ENCODE measurements around the gene MYOZ3. TPM values are rescaled to one million over a fixed set of nuclear protein-coding genes. Genes with fewer than 3 reads are reported as not detected.
A peak's percentile ranks its signal among the peaks of the same experiment; 100 is the strongest.

MYOZ3 gene
- total and polyA plus RNA-seq, 2 experiments from 2014 or later, result 6.8 to 10.7 TPM

DNA sequence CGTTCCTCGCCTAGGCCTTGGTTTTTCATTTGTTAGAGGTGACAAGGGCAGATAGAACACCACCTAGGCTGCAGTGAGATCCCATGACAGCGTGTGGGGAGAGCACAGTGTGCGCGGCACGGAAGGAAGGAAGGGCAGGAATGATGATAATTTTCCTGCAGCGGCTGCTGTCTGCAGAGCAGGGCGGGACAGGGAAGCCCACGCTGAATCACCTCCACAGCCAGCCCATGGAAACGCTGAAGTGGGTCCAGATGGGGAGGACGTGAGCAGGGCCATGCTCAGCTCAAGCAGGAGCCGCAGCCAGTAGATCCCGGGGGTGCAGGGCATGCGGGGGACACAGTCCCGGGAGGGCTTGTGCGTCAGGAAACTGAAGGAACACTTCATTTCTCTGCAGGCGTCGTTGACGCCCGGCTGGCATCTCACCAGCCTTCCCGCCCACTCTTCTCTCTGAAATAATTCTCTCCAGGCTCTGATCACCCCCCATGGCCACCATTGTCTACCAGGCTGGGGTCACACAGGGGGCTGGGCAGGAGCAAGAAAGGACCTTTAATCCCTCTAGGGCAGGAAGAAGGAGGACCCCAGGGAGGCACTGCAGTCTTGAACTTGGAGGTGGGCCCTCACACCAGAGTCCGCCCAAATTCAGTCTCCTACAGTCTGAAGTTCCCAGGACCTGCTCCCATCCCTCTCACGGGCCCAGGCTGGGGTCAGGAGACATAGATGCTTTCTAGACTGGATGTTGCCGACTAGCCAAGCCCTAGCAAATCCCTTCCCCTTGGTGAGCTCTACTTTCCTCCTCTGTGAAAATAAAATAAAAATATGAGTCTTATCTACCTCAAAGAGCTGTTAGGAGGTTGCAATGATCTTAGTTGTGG, 41.5 kb upstream of the MYOZ3 start:
- H3K4me1 ChIP-seq (ENCODE audit: low read depth), result no peaks in the 10 kb centered on the region
- peak in 1 of 2 donors; percentile 85 for DNase-seq (ENCODE audit: low read depth in 1 of 2, low spot score in 1 of 2)
- H3K27ac ChIP-seq, result no peak overlapping the region
- no peak overlapping the region for H3K4me3 ChIP-seq
- no peaks in the 10 kb centered on the region for H3K36me3 ChIP-seq
- no peaks in the 10 kb centered on the region for H3K9me3 ChIP-seq (ENCODE audit: low read depth)
- TF ChIP-seq, protein P1, sequence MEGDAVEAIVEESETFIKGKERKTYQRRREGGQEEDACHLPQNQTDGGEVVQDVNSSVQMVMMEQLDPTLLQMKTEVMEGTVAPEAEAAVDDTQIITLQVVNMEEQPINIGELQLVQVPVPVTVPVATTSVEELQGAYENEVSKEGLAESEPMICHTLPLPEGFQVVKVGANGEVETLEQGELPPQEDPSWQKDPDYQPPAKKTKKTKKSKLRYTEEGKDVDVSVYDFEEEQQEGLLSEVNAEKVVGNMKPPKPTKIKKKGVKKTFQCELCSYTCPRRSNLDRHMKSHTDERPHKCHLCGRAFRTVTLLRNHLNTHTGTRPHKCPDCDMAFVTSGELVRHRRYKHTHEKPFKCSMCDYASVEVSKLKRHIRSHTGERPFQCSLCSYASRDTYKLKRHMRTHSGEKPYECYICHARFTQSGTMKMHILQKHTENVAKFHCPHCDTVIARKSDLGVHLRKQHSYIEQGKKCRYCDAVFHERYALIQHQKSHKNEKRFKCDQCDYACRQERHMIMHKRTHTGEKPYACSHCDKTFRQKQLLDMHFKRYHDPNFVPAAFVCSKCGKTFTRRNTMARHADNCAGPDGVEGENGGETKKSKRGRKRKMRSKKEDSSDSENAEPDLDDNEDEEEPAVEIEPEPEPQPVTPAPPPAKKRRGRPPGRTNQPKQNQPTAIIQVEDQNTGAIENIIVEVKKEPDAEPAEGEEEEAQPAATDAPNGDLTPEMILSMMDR (IDR thresholded peaks at IDR 0.05; ENCODE audit: low read depth, low read length), result no peak
- H3K27me3 ChIP-seq, result no peaks in the 10 kb centered on the region

DNA sequence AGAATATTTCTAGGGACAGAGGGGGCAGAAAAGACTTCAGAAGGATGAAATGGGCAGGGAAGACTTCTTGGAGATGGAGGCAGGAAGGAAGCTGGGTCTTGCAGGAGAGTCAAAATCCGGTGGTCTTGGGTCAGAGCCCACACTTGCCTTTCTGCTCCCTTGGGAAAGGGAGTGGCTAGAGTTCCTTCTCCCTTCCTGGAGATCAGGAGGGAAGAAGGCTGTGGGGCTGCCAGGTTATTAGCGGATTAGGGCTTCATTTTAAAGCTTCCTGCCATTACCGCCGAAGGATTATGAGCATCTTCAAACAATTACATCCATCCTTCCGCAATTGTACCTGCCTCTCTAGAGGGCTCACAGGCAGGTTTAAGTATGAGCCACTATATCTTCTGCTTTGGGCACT, 39.8 kb upstream of the MYOZ3 start:
- Histone ChIP-seq H3K27me3 (no peaks in the 10 kb centered on the region), H3K4me1 (ENCODE audit: low read depth) (peaks cover 5% of the 10 kb centered on the region), H3K27ac (no peak overlapping the region), H3K36me3 (no peaks in the 10 kb centered on the region), H3K9me3 (ENCODE audit: low read depth) (no peaks in the 10 kb centered on the region), H3K4me3 (no peak overlapping the region)
- TF ChIP-seq, protein P1 (IDR thresholded peaks at IDR 0.05; ENCODE audit: low read depth, low read length), result no peak
- no peak for DNase-seq (ENCODE audit: low read depth in 1 of 2, low spot score in 1 of 2)

DNA sequence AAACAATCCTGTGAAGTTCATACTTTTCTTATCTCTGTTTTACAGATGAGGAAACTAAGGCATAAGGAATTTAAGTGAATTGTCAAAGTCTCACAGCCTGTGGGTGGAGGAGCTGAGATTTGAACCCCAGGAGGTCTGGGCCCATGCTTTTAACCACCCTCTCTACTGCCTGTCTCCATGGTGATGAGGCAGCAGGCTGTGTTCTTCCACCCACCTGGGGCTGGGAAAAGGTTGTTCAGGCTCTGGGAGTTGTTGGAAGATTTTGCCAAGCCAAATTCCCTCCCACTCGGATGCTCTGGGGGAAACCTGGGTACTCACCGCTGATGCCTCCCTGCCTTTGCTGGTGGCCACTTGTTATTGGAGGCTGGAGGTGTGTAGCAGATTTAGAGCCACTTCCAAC, 38.9 kb upstream of the MYOZ3 start:
- no peaks in the 10 kb centered on the region for H3K36me3 ChIP-seq
- H3K27me3 ChIP-seq, result no peaks in the 10 kb centered on the region
- DNase-seq (ENCODE audit: low read depth in 1 of 2, low spot score in 1 of 2), result peak in 1 of 2 donors; percentile 57
- H3K9me3 ChIP-seq (ENCODE audit: low read depth), result no peaks in the 10 kb centered on the region
- TF ChIP-seq, protein P1 (IDR thresholded peaks at IDR 0.05; ENCODE audit: low read depth, low read length), result no peak
- H3K4me3 ChIP-seq, result no peak overlapping the region
- H3K4me1 ChIP-seq (ENCODE audit: low read depth), result peaks cover 5% of the 10 kb centered on the region
- H3K27ac ChIP-seq, result no peak overlapping the region

DNA sequence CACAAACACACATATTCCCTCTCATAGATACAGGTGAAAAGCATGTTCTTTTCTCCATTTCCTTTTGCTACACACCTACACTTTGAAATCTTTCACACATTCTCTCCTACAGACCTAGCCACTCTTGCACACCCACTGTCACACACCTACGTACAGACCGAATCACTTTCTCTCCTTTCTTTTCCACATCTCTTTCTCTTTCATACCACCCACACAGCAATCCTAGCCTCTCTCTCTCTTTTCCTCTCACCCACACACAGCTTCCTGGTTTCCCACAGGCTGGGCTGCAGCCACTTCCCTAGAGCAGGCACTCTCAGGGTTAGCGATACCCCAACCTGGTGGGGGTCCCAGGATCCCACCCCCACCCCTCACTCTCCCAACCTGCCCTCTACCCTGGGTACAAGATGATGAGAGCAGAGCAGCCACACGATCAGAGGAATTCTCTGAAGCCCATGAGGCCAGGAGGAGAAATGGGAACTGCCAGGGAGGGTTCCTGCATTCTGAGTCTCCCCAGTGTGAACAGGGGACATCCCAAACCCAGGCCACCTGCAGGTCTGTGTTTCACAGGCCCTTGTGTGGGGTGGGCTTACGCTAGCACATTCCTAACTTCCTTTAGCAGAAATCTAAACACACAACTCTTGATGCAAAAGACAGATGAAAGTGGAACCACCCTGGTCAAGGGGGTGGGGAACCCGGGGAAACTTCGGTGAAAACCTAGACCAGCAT, 37.7 kb upstream of the MYOZ3 start:
- Histone ChIP-seq H3K4me3 (no peak overlapping the region), H3K9me3 (ENCODE audit: low read depth) (no peaks in the 10 kb centered on the region), H3K36me3 (no peaks in the 10 kb centered on the region), H3K4me1 (ENCODE audit: low read depth) (peaks cover 5% of the 10 kb centered on the region), H3K27ac (no peak overlapping the region), H3K27me3 (no peaks in the 10 kb centered on the region)
- no peak for DNase-seq (ENCODE audit: low read depth in 1 of 2, low spot score in 1 of 2)
- TF ChIP-seq, protein P1 (IDR thresholded peaks at IDR 0.05; ENCODE audit: low read depth, low read length), result no peak

DNA sequence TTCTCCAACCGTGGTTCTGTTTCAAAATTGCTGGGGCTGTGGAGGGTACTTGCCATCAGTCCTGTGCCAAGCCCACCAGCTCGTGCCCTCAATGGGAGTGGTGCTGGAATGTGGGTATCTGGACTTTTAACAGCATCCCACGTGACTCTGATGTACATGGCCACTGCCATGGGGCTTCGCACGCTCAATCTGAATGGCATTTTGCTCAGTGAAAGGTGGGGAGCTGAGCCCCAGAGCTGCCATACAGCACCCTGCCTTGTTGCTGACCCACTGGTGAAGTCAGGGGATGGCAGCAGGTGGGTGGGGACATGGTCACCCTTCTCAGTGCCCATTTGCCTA, 37.2 kb upstream of the MYOZ3 start:
- Histone ChIP-seq H3K9me3 (ENCODE audit: low read depth) (no peaks in the 10 kb centered on the region), H3K27me3 (no peaks in the 10 kb centered on the region), H3K27ac (no peak overlapping the region), H3K4me3 (no peak overlapping the region), H3K36me3 (no peaks in the 10 kb centered on the region), H3K4me1 (ENCODE audit: low read depth) (peaks cover 5% of the 10 kb centered on the region)
- DNase-seq (ENCODE audit: low read depth in 1 of 2, low spot score in 1 of 2), result no peak
- TF ChIP-seq, protein P1 (IDR thresholded peaks at IDR 0.05; ENCODE audit: low read depth, low read length), result no peak

Data from cardiac muscle cell (in vitro differentiated cells and primary cell).